Central memory CD8-positive, alpha-beta T cell (primary cell): Measurements from ENCODE around the gene FOLH1.
"Not testable (repeated sequence)": the region's sequence is repeated elsewhere in the genome, so short reads cannot be mapped to it uniquely, and the experiment has no call there.

ENCODE experiments used
- ATAC-seq: fragments of 150-1000 bp; cut with Tn5 transposase; replicated peaks from 2 replicates; pipeline ENCODE4 v1.10.0; 2022; ENCODE audit warnings: mild to moderate bottlenecking, moderate FRiP score, moderate number of reproducible peaks; ENCODE audit not compliant: poor library complexity, severe bottlenecking; ENCODE audit errors: extremely low read depth
- DNase-seq, 2 donors: peaks; one replicate each; pipeline ENCODE4 v3.0.0; 2021; ENCODE audit warnings: low spot score in 2 of 2
- H3K27ac Mint-ChIP-seq: one replicate; pipeline ENCODE4 v1.8.0; 2022; ENCODE audit warnings: low read depth, mild to moderate bottlenecking, moderate library complexity, mixed read lengths
- H3K27me3 Mint-ChIP-seq: one replicate; pipeline ENCODE4 v1.8.0; 2022; ENCODE audit warnings: mixed read lengths
- H3K36me3 Mint-ChIP-seq: one replicate; pipeline ENCODE4 v1.8.0; 2022; ENCODE audit warnings: mild to moderate bottlenecking, moderate library complexity, mixed read lengths; ENCODE audit not compliant: insufficient read depth
- H3K4me1 Mint-ChIP-seq: one replicate; pipeline ENCODE4 v1.8.0; 2022; ENCODE audit warnings: mixed read lengths
- H3K4me3 Mint-ChIP-seq: one replicate; pipeline ENCODE4 v1.8.0; 2022; ENCODE audit warnings: mild to moderate bottlenecking, moderate library complexity, mixed read lengths
- H3K9me3 Mint-ChIP-seq: one replicate; pipeline ENCODE4 v1.8.0; 2022; ENCODE audit warnings: mixed read lengths

FOLH1 gene

GRCh38 chr11:49208006-49208721 is at the start of gene FOLH1:
Gene FOLH1 (minus strand): TSS chr11:49208602. CDS start chr11:49208409, 193 bp downstream.
- Mint-ChIP-seq H3K36me3 (no peaks in the 10 kb centered on the region), H3K27me3 (no peaks in the 10 kb centered on the region), H3K4me1 (no peaks in the 10 kb centered on the region), H3K27ac (no peak within 1 kb of the TSS), H3K4me3 (no peak within 1 kb of the TSS), H3K9me3 (peaks cover 6% of the 10 kb centered on the region)
- ATAC-seq (no peak), DNase-seq (no peak)

DNA sequence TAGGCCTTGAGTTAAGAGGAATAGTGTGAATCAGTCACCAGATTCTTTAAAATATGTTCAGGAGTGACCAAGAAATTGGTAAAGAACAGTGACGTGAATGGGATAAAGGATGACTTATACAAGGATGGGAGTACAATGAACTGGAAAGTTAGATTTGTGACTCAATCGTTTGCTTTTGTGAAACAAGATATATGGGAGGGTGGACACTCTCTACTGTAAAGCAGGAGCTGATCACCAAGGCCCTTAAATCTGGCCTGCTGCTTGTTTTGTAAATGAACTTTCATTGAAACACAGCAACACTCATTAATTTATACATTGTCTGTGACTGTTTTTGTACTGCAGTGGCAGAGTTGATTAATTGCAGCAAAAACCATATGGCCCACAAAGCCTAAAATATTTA is 46.7 kb upstream of the FOLH1 start:
- H3K27ac Mint-ChIP-seq, DNase-seq, H3K27me3 Mint-ChIP-seq, H3K4me3 Mint-ChIP-seq, H3K36me3 Mint-ChIP-seq, ATAC-seq, H3K4me1 Mint-ChIP-seq, H3K9me3 Mint-ChIP-seq: not testable (repeated sequence)

DNA sequence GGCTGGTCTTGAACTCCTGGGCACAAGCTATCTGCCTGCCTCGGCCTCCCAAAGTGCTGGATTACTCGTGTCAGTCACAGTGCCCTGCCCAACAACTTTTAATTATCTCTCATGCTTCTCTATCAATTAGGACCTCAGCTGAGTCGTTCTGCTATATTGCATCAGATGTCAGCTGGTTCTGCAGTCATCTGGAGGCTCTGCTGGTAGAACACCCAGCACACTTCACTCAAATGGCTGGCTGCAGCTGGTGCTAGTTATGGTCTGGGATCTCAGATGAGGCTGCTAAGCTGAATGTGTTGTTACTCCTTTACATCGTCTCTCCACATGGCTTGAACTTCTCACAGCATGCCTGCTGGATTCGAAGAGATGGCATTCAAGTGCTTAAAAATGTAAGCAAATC is 42.8 kb upstream of the FOLH1 start:
- not testable (repeated sequence) for H3K27ac Mint-ChIP-seq, DNase-seq, ATAC-seq, H3K27me3 Mint-ChIP-seq, H3K36me3 Mint-ChIP-seq, H3K4me1 Mint-ChIP-seq, H3K4me3 Mint-ChIP-seq
- peaks cover 10% of the 10 kb centered on the region for H3K9me3 Mint-ChIP-seq

- H3K27ac Mint-ChIP-seq, H3K36me3 Mint-ChIP-seq: not testable (repeated sequence)
Measured at GRCh38 chr11:49250398-49251115, 42.2 kb upstream of the FOLH1 start.

DNA sequence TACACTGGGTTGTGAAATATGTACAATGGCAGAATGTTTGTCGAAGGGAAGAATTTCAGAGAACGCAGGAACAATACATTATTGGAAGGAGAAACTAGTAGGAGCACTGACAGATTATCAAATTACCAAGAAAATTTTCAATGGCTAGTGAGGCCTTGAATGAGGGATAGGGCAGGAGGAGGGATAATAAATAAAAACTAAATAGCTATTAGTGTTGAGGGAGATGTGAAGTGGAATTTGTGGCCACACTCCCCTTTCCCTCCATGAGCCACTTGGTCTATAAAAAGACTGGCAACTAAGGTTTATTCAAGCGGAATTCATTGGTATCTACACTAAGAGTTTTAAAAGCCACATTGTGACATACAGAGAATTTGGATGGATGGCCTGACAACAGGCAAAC is 41.0 kb upstream of the FOLH1 start:
- not testable (repeated sequence) for H3K4me1 Mint-ChIP-seq, ATAC-seq, H3K27ac Mint-ChIP-seq, H3K27me3 Mint-ChIP-seq, DNase-seq, H3K36me3 Mint-ChIP-seq, H3K4me3 Mint-ChIP-seq
- H3K9me3 Mint-ChIP-seq = peaks cover 11% of the 10 kb centered on the region

More at GRCh38 chr11:49250398-49251115, 42.2 kb upstream of the FOLH1 start:
- ATAC-seq, H3K4me3 Mint-ChIP-seq, DNase-seq, H3K9me3 Mint-ChIP-seq, H3K4me1 Mint-ChIP-seq, H3K27me3 Mint-ChIP-seq: not testable (repeated sequence)

GRCh38 chr11:49233685-49234084 is 25.3 kb upstream of the FOLH1 start:
- not testable (repeated sequence) for H3K27me3 Mint-ChIP-seq, ATAC-seq, H3K27ac Mint-ChIP-seq

DNA sequence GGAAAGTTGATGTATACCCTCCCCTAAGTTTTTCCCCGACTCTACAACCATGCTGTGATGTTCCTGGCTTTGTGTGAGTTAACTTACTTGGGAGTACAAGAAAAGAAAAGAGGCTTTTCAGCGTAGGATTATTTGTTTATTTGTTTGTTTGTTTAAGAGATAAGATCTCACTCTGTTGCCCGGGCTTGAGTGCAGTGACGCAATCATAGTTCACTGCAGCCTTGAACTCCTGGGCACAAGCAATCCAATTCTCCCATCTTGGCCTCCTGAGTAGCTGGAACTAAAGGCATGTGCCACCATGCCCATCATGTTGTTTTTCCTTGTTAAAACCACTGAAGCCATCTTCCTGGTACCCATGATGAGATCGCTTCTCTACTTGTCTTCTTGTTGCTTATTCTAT is 24.6 kb upstream of the FOLH1 start:
- H3K27me3 Mint-ChIP-seq, H3K36me3 Mint-ChIP-seq, H3K27ac Mint-ChIP-seq, ATAC-seq, DNase-seq, H3K4me3 Mint-ChIP-seq, H3K4me1 Mint-ChIP-seq: not testable (repeated sequence)
- peaks cover 20% of the 10 kb centered on the region for H3K9me3 Mint-ChIP-seq

More at GRCh38 chr11:49233685-49234084, 25.3 kb upstream of the FOLH1 start:
- H3K4me1 Mint-ChIP-seq, H3K36me3 Mint-ChIP-seq, H3K4me3 Mint-ChIP-seq, DNase-seq: not testable (repeated sequence)
- H3K9me3 Mint-ChIP-seq = peaks cover 17% of the 10 kb centered on the region

DNA sequence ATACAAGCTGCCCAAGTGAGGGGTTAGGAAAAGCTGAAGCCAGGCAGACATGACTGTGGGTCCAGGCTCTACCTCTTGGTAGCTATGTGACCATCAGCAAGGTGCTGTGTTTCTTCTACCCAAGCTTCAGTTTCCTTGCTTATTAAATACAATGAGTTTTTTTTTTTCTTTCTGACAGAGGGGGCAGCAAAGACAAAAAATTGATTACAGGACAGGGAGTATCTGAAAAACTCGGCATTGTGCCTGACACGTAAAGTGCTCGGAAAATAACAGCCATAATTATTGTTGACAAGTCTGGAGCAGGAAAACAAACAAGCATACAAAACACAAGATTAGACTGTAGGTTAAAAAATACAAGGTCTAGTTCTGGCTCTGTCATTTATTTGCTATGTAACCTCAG is 23.3 kb upstream of the FOLH1 start:
- H3K9me3 Mint-ChIP-seq = peaks cover 21% of the 10 kb centered on the region
- not testable (repeated sequence) for DNase-seq, H3K36me3 Mint-ChIP-seq, H3K27me3 Mint-ChIP-seq, ATAC-seq, H3K4me3 Mint-ChIP-seq, H3K4me1 Mint-ChIP-seq, H3K27ac Mint-ChIP-seq

GRCh38 chr11:49230534-49230933 is 22.1 kb upstream of the FOLH1 start:
- not testable (repeated sequence) for H3K4me3 Mint-ChIP-seq, H3K27ac Mint-ChIP-seq, H3K36me3 Mint-ChIP-seq, H3K4me1 Mint-ChIP-seq, DNase-seq, H3K27me3 Mint-ChIP-seq, ATAC-seq
- H3K9me3 Mint-ChIP-seq = peaks cover 21% of the 10 kb centered on the region

DNA sequence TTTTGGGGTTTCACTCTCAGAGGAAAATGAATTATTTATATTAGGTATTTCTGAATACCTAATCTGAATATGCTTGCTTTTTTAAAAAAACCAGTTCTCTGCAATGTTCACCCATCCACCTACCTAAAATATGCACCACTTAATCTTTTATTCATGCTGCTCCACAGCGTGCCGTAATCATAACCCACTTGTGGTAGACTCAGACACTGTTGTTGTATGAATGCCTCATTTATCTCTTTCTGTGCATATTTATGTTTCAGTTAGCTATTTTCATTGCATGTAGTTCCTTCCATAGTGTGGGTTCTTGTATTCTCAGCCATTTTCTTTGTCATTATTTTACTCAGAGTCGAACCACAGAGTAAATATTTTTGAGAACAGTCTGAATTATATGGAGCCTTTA is 21.6 kb upstream of the FOLH1 start:
- H3K4me1 Mint-ChIP-seq, H3K4me3 Mint-ChIP-seq, H3K36me3 Mint-ChIP-seq, DNase-seq, H3K27ac Mint-ChIP-seq, H3K27me3 Mint-ChIP-seq, ATAC-seq: not testable (repeated sequence)
- peaks cover 21% of the 10 kb centered on the region for H3K9me3 Mint-ChIP-seq

DNA sequence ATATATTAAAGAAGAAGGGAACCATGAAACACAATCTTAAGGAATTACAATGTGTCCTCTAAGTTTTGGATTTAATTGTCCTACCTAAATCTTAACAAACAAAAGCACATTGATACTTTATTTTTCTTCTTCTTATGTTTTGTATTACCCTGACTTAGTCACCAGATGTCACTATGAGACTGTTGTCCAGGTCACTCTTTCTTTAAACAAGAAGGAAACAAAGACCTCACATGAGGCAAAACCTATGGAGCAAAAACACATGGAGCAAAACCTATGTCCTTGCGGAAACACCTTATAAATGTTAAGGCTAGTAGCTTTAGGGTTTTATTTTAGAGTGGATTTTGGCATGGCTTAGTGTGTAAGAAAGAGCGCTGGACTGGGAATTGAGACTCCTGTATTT is 20.7 kb upstream of the FOLH1 start:
- ATAC-seq, H3K27me3 Mint-ChIP-seq, H3K4me3 Mint-ChIP-seq, H3K4me1 Mint-ChIP-seq, H3K27ac Mint-ChIP-seq, DNase-seq, H3K36me3 Mint-ChIP-seq: not testable (repeated sequence)
- H3K9me3 Mint-ChIP-seq = peaks cover 21% of the 10 kb centered on the region

DNA sequence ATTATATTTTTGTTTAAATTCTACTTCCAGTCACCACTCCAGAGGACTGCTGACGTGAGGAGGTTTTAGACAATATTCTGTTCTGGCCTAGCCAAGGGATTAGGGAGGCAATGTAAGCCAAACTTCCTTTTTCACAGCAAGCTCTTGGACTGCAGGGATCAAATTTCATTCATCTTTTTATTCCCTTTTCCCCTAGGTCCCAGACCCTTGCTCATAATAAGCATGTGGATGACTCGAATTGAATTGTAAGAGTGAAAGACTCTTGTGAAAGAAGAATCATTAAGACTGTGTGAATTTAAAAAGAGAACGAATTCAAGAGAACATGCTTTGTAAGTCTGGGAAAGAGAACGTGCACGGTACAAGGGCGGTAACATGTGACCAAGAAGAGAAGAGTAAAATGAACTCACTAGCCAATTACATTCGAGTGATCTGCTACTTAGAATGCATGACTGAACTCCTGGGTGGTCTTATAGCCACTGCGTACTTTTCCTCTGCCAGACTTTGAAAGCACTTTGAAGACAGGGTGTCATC is 16.9 kb upstream of the FOLH1 start:
- H3K9me3 Mint-ChIP-seq = peaks cover 18% of the 10 kb centered on the region
- not testable (repeated sequence) for H3K27ac Mint-ChIP-seq, DNase-seq, H3K4me3 Mint-ChIP-seq, H3K27me3 Mint-ChIP-seq, ATAC-seq, H3K4me1 Mint-ChIP-seq, H3K36me3 Mint-ChIP-seq

- Mint-ChIP-seq H3K4me1 (no peaks in the 10 kb centered on the region), H3K9me3 (peaks cover 6% of the 10 kb centered on the region), H3K27ac (no peak overlapping the region), H3K36me3 (peaks cover 1% of the 10 kb centered on the region), H3K27me3 (no peaks in the 10 kb centered on the region), H3K4me3 (no peak overlapping the region)
- DNase-seq (no peak), ATAC-seq (no peak)
Measured at GRCh38 chr11:49221112-49221511, 12.7 kb upstream of the FOLH1 start.
